Osteocyte (in vitro differentiated cells): Measurements from ENCODE around the gene VPS33B. TPM values are rescaled to one million over a fixed set of nuclear protein-coding genes. Genes with fewer than 3 reads are reported as not detected.
"Not testable (repeated sequence)": the region's sequence is repeated elsewhere in the genome, so short reads cannot be mapped to it uniquely, and the experiment has no call there.

ENCODE experiments used
- DNase-seq: peaks from one replicate; pipeline ENCODE4 v3.0.0; 2021; ENCODE audit warnings: mixed read lengths; ENCODE audit not compliant: unreplicated experiment; ENCODE audit errors: extremely low spot score
- H3K27ac Mint-ChIP-seq: one replicate; pipeline ENCODE4 v1.8.0; 2021; ENCODE audit warnings: mild to moderate bottlenecking, mixed read lengths; ENCODE audit not compliant: unreplicated experiment
- H3K27me3 Mint-ChIP-seq: one replicate; pipeline ENCODE4 v1.8.0; 2021; ENCODE audit warnings: mixed read lengths; ENCODE audit not compliant: unreplicated experiment
- H3K36me3 Mint-ChIP-seq: one replicate; pipeline ENCODE4 v1.8.0; 2021; ENCODE audit warnings: mixed read lengths; ENCODE audit not compliant: unreplicated experiment
- H3K4me1 Mint-ChIP-seq: one replicate; pipeline ENCODE4 v1.8.0; 2021; ENCODE audit warnings: mixed read lengths; ENCODE audit not compliant: unreplicated experiment
- H3K4me3 Mint-ChIP-seq: one replicate; pipeline ENCODE4 v1.8.0; 2021; ENCODE audit warnings: mild to moderate bottlenecking, moderate library complexity, mixed read lengths; ENCODE audit not compliant: unreplicated experiment
- H3K9me3 Mint-ChIP-seq: one replicate; pipeline ENCODE4 v1.8.0; 2021; ENCODE audit warnings: mixed read lengths; ENCODE audit not compliant: unreplicated experiment
- CTCF ChIP-seq: fragments of 200-600 bp; sonication (generic); IDR thresholded peaks from 2 replicates; pipeline ENCODE4 v1.5.0; 2021; ENCODE audit warnings: antibody characterized with exemption, mild to moderate bottlenecking, moderate library complexity
- total RNA-seq: library from RNA; stranded (reverse); gene quantifications from 2 replicates; pipeline ENCODE4 v1.2.1, GENCODE V29; 2021

The VPS33B gene
- total RNA-seq, 1 donor from 2014 or later = 13.7 TPM

GRCh38 chr15:91018158-91018557, 4.2 kb downstream of the VPS33B start:
- TF ChIP-seq CTCF = no peak
- DNase-seq = no peak
- Mint-ChIP-seq H3K4me1 (peaks cover 22% of the 10 kb centered on the region), H3K27ac (no peak overlapping the region), H3K27me3 (no peaks in the 10 kb centered on the region), H3K9me3 (no peaks in the 10 kb centered on the region), H3K36me3 (peaks cover 9% of the 10 kb centered on the region), H3K4me3 (no peak overlapping the region)

DNA sequence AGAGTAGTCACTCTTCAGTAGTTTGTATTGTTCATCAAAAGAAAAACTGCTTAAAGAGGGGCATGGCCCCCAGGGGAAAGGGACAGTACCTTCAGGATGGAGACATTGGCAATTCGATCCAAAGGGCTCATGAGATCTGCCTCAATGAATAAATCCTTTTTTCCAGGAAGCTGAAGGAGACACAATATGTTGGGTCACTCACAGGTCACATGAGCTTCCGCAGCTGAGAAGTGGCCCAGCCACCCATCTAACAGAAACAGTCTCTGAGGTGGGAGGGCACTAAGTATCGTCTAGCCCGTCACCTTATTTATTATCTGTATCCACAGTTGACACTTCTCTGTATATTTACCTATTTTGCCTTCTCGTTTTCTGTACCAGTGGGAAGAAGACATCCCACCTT, 4.7 kb downstream of the VPS33B start:
- Mint-ChIP-seq H3K4me1 (peaks cover 17% of the 10 kb centered on the region), H3K27me3 (no peaks in the 10 kb centered on the region), H3K27ac (no peak overlapping the region), H3K9me3 (no peaks in the 10 kb centered on the region), H3K36me3 (peaks cover 13% of the 10 kb centered on the region), H3K4me3 (no peak overlapping the region)
- no peak for DNase-seq
- TF ChIP-seq CTCF = no peak

- H3K4me3 Mint-ChIP-seq, DNase-seq, H3K27ac Mint-ChIP-seq, H3K27me3 Mint-ChIP-seq, H3K9me3 Mint-ChIP-seq, H3K4me1 Mint-ChIP-seq: not testable (repeated sequence)
- peaks cover 17% of the 10 kb centered on the region for H3K36me3 Mint-ChIP-seq
Observed at GRCh38 chr15:91013701-91014100, 8.7 kb downstream of the VPS33B start.

GRCh38 chr15:91007266-91007665, 15.1 kb downstream of the VPS33B start:
- Mint-ChIP-seq H3K36me3 (peaks cover 27% of the 10 kb centered on the region), H3K9me3 (no peaks in the 10 kb centered on the region), H3K4me3 (no peak overlapping the region), H3K27me3 (no peaks in the 10 kb centered on the region), H3K27ac (no peak overlapping the region), H3K4me1 (no peaks in the 10 kb centered on the region)
- no peak for DNase-seq
- no peak for TF ChIP-seq CTCF

- H3K9me3 Mint-ChIP-seq = no peaks in the 10 kb centered on the region
- H3K4me3 Mint-ChIP-seq = no peak overlapping the region
- no peaks in the 10 kb centered on the region for H3K27me3 Mint-ChIP-seq
- H3K36me3 Mint-ChIP-seq = peaks cover 34% of the 10 kb centered on the region
- no peak for TF ChIP-seq CTCF
- H3K27ac Mint-ChIP-seq = no peak overlapping the region
- no peak for DNase-seq
- H3K4me1 Mint-ChIP-seq = no peaks in the 10 kb centered on the region
Observed at GRCh38 chr15:91001209-91001608, 21.2 kb downstream of the VPS33B start.

- no peak for TF ChIP-seq CTCF
- Mint-ChIP-seq H3K9me3 (no peaks in the 10 kb centered on the region), H3K4me3 (no peak overlapping the region), H3K36me3 (peaks cover 25% of the 10 kb centered on the region), H3K4me1 (peaks cover 10% of the 10 kb centered on the region), H3K27ac (no peak overlapping the region), H3K27me3 (no peaks in the 10 kb centered on the region)
- no peak for DNase-seq
Observed at GRCh38 chr15:90998737-90999136, 23.7 kb downstream of the VPS33B start.
